GM19099 (cell line): ENCODE results near the gene FGFRL1.

Experiments
- POLR2A ChIP-seq: IDR thresholded peaks from 3 replicates; pipeline ENCODE4 v1.6.1; 2011; ENCODE audit warnings: low read depth; ENCODE audit not compliant: insufficient read length; ENCODE audit errors: extremely low read depth

The FGFRL1 gene

DNA sequence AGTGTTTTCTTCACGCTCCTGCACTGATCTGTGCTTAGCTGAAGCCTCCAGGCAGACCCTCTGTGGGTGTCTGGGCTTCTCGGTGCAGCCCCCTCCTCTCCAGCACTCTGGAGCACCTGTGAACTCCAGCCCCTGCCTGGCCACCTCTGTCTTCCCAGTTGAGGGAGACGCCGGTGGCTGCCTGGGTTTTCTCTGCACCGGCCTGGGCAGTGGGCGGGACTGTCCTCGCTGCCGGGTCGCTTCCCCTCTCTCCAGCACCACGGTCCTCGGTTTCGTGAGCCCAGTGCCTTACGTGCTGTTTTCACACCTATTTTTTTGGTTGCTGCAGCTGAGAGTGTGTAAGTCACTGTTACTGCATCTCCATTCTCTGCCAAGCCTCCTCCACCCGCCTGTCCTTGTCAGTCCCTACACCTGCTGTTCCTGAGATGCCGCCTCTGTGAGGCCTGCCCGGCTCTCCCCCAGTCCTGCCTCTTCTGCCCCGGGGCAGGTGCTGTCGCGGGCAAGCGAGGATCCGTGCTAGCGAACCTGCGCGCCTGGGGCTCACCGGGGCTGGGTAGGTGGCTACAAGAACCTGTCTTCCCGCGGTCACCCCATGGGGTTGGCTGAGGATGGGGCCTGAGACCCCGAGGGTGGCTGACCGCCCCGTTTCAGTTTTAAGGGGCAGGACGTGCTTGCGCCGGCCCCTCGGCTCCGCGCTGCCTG lies 2.4 kb upstream of the FGFRL1 start:
- TF ChIP-seq POLR2A = no peak

DNA sequence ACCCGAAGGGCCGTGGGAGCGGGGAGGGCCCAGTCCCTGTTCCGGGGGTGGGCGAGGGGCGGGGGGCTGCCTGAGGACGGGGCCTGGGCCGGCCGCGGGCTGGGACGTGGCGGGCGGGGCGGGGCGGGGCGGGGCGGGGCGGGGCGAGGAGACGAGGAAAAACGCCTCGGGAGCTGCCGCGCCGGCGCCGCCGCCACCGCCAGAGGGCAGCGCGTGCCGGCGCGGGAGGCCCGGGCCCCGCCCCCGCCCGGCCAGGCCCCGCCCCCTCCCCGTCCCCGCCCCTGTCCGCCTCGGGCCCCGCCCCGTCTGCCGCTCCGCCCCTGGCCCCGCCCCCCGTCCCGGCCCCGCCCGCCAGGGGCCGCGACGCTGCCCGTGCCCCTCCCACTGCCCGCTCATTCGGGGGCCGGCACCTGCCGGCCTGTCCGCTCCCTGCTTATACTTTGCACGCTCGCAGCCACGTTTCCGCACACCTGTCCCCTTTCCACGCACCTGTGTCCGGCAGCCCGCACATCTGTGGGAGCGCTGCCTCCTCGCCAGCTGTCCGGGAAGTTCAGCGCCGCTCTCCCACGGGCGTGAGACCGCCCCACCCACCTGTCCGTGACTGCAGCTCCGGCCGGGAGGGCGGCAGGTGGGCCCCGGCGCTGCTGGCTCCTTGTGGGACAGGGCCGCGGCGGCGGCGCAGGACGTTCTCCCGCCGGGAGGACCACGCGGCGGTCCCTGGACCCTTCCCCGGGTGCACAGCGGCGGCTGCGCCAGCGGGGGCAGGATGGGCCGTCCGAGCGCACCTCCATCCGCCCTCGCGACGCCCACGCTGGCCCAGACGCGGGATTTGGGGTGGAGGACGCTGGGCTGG lies 1.7 kb upstream of the FGFRL1 start:
- TF ChIP-seq POLR2A = no peak

DNA sequence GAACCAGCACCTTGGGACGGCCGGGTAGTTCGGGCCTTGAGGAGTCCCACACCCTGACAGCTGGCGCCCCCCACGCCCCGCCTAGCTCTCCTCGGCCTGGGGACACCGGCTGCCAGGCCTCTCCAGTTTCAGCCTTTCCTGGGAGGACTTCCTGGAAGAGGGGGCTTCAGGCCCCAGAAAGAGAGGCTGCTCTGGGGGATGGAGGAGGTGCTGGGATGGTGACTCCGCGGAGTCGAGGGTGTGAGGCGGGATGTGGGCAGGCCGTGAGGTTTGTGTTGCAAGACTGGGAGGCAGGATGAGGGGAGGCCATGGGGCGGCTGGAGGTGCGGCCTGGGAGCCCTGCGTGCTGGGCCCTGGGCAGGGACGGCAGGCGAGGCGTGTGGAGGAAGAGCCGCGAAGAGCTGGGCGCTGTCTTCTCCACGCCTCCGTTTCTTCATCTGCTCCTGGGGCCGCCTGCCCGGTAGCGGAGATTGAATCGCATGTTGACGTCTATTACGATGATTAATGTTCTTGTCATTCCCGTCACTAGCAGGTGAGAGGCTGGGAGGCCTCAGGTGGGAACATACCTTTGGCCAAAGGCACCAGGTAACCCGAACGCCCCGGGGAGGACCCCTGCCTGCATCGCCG lies 918 bp upstream of the FGFRL1 start:
- TF ChIP-seq POLR2A = no peak

DNA sequence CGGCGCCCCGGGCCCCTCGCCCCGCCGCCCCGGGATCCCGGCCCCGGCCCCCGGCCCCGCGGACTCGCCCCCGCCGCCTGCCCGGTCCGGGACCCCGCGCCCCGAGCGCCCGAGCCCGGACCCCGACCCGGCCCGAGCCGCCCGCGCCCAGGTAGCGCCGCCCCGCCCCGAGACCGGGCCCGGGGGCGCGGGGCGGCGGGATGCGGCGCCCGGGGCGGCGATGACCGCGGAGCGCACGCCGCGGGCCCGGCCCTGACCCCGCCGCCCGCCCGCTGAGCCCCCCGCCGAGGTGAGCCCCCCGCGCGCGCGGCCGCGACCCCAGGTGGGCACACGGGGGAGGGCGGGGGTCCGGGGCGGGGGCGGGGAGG lies 224 bp downstream of the FGFRL1 start:
- no peak for TF ChIP-seq POLR2A

DNA sequence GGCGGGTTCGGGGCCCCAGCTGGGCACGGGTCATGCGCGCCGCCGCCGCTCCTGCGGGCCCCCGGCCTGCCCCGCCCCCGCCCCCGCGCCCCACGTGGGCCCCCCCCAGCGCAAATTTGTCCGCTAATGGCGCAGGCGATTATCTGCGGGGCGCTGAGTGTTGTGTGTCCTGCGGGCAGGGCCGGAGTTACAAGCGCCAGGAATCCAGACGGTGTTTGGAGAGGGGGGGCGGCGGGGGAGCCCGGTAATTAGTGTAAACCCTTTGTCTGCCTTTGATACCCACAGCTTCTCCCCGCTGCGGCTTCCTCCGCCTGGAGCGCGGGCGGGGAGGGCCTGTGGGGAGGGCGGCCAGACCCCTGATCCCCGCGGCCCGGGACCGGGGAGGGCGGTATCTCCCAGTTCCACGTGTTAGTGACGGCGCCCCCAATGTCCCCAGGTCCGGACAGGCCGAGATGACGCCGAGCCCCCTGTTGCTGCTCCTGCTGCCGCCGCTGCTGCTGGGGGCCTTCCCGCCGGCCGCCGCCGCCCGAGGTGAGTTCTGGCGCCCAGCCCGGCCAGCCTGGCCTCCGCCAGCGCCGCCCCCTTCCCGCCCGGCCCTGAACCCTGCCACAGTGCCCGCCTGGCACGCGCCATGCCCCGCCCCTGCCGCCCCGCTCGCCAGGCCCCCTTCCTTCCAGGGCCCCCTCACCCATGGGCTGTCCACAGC lies 761 bp downstream of the FGFRL1 start:
- no peak for TF ChIP-seq POLR2A

DNA sequence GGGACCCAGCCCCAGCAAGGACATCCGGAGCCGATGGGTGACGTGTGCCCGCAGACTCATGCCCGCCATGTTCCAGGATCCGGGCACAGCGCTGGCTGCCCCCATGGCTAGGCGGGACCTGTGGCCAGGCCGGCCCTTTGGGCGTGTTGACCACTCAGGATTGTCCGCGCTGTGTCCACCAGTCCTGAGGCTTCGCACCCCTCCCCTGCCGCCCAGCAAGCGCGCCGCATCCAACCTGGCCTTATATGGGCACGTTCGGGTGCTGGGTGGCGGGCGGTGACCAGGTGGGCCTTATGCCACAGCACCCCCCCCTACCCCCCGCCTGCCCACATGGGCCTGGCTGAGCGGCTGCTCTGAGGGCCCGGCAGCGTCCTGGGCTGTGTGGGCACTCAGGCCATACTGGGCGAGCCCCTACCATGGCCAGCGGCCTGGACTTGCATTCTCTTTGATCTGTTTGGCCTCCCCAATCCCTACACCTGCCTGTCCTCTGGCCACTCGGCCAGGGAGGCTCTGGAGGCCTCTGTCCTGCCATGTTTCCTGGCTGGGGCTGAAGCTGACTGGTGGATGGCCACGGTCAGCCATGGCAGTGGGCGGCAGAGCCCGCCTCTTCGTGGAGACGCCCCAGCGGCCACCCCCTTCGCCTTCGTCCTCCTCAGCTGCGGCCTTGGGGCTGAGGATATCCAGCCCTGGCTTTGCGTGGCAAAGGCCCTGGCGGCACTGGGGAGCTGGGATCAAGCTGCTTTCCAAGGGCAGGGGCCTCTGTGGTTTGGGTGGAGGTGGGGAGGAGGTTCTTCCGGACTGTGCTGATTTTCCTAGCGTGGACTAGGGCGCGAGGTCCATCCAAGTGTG lies 2.0 kb downstream of the FGFRL1 start:
- no peak for TF ChIP-seq POLR2A

DNA sequence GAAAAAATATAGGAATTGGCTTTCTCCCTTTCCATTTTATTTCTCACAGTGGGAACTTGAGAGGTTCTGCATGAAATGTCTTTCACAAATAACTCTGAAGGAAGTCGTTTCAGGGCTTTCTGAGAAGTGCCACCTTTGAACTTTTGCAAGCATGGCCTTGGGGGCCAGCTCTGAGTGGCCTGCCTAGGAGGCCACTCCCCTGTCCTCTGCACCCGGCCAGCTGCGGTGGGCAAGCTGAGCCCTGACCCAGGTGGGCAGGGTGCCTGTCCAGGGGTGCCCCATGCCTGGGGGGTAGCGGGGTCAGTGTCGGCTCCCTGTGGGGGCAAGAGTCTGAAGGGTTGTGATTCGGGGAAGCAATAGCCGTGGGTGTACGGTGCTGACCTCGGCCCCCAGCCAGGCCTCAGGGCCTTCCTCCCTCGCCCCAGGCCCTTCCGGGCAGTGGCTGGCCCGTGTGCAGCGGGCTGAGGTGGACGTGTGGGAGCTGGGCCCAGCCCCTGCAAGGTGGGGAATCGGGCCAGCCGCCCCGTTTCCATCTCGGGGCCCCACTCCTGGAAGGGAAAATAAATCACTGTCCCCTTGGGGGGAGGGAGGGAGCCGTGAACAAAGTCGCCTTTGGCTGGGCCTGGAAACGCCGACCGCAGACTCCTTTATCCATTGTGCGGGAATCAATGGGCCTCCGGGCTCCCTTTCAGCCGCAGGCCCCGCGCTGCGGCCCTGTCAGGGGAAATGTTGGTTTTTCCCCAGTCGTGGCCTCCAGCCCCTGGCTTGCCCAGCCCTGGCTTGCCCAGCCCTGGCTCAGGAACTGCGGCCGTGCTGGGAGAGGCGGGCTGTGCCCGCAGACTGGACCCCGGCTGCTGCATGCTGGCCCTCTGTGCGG lies 3.1 kb downstream of the FGFRL1 start:
- no peak for TF ChIP-seq POLR2A

DNA sequence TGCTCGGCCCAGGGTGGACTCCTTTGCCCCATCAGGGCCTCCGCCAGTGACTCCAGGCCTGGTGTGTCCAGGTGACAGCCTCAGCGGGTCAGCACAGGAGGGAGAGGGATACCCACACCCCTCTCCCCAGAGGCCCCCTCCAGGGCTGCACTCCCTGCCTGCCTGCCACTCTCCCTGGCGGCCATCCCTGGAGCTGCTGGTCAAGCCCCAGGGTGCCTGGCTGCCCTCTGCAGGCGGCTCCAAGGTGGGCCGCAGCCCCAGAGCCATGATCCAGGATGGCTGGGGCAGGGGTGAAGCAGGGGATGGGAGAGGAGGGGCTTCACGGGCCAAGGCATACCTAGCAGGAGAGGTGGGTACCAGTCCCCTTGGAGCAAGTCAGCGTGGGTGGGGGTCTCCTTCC lies 3.8 kb downstream of the FGFRL1 start:
- no peak for TF ChIP-seq POLR2A

DNA sequence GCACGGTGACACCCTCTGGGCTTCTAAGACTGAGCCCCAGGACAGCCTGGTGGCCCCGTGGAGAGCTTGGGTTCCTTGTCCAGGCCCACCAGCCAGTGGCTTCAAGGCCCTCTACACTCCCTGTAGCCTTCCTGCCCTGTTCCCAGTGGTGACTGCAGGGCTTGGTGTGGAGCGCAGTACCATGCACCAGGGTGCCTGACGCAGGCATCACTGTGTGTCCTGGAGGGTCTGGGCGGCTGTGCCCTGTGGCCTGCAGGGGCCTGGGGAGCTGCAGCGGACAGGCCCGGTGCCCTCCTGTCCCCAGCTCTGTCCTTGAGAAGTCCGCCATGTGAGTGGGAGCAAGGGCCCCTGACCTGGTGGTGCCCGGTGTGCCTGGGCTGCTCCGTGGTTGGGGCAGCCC lies 4.3 kb downstream of the FGFRL1 start:
- no peak for TF ChIP-seq POLR2A

DNA sequence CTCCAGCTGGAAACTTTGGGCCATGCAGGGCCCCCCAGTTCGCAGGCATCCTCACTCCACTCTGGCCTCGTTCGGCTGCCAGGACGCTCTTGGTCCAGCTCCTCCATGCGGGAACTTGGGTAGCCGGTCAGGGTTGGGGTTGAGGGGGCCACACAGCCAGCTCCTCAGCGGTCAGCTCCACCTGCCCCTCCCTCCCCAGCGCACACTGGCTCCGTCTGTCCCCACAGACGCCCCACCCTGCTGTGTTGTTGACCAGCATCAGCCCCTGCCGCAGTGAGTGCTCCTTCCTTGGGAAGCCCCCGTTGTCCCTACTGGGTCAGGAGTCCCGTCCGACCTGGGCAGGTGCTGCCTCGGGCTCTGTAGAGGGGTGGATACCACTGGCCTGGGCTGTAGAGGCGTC lies 5.8 kb downstream of the FGFRL1 start:
- no peak for TF ChIP-seq POLR2A

DNA sequence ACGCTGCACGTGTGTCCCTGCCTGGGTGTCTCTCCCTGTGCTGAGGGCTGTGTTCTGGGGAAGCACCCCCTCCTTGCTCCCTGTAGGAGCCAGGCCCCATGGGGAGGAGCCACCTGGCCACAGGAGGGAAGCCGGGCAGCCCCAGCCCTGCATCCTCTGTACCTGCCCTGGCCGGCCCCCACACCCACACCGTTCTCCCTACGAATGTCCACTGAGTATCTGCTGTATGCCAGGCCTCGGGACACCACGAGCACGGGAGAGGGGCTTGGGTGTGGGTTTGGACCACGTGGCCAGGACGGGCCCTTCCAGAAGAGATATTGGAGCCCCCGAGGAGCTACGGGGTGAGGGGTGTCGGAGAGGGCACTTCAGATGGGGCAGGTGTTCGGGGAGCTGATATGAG lies 6.3 kb downstream of the FGFRL1 start:
- no peak for TF ChIP-seq POLR2A

DNA sequence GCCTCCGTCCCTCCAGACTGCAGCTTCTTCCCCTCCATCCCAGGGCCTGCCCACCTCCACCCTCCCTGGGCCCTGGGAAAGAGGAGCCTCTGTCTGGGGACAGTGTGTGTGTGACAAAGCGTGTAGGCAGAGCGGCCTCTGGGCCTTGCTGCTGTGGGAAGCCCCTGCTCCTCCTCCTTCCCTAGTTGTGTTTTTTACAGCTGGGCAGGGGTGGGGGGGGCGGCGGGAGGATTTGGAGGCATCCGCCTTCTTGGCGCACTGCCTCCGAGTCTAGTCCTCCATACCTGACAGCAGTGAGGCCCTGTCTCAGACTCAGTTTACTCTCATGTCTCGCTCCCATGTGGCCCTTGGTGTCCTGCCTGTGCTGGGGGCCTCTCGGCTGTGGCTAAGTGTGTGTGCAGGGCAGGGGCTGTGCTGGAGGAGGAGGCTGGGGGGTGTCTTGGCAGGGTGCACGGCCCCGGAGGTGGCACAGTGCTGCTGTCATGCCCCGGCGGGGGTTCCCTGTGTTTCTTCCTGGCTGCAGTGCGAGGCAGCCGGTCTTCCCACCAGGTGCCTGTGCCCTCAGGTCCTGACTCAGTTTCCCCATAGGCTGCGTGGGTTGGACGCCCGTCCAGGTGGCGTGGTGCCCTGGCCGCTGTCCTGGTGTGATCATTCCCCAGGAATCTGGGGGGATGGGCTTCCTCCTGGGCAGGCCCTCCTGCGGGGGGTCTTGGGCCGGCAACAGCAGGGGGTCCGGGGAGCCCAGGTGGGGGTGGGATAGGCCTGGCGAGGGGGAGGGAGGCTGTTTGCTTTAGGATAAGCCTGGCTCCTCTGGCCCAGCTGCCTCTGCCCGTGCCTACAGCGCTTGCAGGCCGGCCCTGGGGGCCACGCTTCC lies 7.0 kb downstream of the FGFRL1 start:
- TF ChIP-seq POLR2A = no peak

DNA sequence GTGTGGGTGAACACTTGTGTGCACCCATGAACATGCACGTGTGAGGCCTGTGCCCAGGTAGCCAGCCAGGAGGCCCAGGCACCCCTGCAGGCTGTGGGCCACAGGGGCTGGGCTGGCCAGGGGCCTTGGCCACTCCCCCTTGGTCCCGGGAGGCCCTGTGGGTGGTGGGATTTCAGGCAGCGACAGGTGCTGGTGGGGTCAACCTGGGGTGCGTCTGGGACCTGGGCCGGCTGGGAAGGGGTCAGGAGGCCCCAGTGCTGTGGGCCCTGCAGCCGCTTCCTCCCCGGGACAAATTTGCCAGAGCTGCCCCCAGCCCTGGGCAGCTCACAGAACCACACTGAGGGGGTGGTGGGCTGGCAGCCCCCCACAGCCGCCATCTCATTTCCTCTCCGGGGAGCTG lies 7.9 kb downstream of the FGFRL1 start:
- no peak for TF ChIP-seq POLR2A
